ENCODE measurements around the gene SSBP2. TPM values are rescaled to one million over a fixed set of nuclear protein-coding genes. Genes with fewer than 3 reads are reported as not detected.

SSBP2 gene
- total and polyA plus RNA-seq, 2 donors (not counting 1 experiment from before 2014, with no cell fraction given): 44.4 to 63.1 TPM

DNA sequence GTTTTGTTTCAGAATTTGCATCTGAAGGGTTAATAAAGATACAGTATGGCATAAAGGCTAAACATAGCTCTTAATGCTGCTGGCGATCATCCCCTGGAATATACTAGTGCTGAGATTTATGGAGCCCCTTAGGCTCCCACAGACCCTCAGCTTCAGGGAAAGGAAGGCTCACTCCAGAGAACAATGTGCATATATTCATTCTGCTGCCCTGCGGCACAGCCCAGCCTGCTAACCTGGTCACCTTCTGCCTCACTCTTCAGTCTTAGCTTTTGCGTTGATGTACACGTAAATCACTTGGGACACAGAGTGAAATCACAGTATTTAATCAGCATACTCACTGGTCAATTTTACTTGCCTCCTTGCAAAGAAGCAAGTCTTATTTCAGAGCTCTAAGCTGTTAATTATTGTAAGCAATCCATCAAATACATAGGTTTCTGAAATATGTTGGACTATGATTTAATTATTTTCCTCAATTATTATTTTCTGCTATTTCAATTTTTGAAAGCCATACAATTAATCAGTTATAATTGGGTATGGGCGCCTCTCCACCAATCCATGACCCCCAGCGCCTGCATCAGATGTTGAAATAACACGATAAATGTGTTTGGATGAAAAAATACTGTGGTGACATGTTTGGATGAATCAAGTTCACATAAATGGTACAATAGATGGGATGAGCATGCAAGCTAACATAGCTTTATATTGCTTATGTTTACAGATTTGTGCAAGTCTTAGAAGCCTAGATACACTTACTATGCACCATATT is 345.6 kb downstream of the SSBP2 start:
- no peak overlapping the region for H3K9ac ChIP-seq (ENCODE audit: insufficient read depth, low read length)
- H3K27me3 ChIP-seq (ENCODE audit: control insufficient read depth, insufficient read depth, low read length): no peaks in the 10 kb centered on the region
- DNase-seq (ENCODE audit: low read depth in 2 of 2): no peak
- no peak overlapping the region for H3K4me2 ChIP-seq (ENCODE audit: extremely low read depth, insufficient read depth, low read length)
- no peaks in the 10 kb centered on the region for H3K79me2 ChIP-seq (ENCODE audit: control insufficient read depth, insufficient read depth, low read length)
- no peaks in the 10 kb centered on the region for H4K20me1 ChIP-seq (ENCODE audit: control insufficient read depth, extremely low read depth, insufficient read depth, low read length)
- H2AFZ ChIP-seq (ENCODE audit: low read length): no peak overlapping the region
- H3K4me1 ChIP-seq (ENCODE audit: control insufficient read depth, extremely low read depth, insufficient read depth, low read length): peaks cover 7% of the 10 kb centered on the region
- H3K4me3 ChIP-seq (replicated peaks in 1 of 4; ENCODE audit: control extremely low read depth in 1 of 4, insufficient read depth in 1 of 4, low read depth in 3 of 4, low read length in 4 of 4): no peak overlapping the region
- TF ChIP-seq, protein P1, sequence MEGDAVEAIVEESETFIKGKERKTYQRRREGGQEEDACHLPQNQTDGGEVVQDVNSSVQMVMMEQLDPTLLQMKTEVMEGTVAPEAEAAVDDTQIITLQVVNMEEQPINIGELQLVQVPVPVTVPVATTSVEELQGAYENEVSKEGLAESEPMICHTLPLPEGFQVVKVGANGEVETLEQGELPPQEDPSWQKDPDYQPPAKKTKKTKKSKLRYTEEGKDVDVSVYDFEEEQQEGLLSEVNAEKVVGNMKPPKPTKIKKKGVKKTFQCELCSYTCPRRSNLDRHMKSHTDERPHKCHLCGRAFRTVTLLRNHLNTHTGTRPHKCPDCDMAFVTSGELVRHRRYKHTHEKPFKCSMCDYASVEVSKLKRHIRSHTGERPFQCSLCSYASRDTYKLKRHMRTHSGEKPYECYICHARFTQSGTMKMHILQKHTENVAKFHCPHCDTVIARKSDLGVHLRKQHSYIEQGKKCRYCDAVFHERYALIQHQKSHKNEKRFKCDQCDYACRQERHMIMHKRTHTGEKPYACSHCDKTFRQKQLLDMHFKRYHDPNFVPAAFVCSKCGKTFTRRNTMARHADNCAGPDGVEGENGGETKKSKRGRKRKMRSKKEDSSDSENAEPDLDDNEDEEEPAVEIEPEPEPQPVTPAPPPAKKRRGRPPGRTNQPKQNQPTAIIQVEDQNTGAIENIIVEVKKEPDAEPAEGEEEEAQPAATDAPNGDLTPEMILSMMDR (conservative IDR thresholded peaks at IDR 0.05 in 1 of 2, IDR thresholded peaks at IDR 0.05 in 1 of 2; ENCODE audit: low read depth in 1 of 2, low read length in 2 of 2): no peak
- no peak for TF ChIP-seq EZH2 (IDR thresholded peaks at IDR 0.05; ENCODE audit: low read length, missing control alignments)
- no peak overlapping the region for H3K27ac ChIP-seq (ENCODE audit: insufficient read depth, low read length)
- no peaks in the 10 kb centered on the region for H3K9me3 ChIP-seq (ENCODE audit: control insufficient read depth, insufficient read depth, low read depth, low read length)
- H3K36me3 ChIP-seq (ENCODE audit: control insufficient read depth, insufficient read depth, low read length): no peaks in the 10 kb centered on the region

DNA sequence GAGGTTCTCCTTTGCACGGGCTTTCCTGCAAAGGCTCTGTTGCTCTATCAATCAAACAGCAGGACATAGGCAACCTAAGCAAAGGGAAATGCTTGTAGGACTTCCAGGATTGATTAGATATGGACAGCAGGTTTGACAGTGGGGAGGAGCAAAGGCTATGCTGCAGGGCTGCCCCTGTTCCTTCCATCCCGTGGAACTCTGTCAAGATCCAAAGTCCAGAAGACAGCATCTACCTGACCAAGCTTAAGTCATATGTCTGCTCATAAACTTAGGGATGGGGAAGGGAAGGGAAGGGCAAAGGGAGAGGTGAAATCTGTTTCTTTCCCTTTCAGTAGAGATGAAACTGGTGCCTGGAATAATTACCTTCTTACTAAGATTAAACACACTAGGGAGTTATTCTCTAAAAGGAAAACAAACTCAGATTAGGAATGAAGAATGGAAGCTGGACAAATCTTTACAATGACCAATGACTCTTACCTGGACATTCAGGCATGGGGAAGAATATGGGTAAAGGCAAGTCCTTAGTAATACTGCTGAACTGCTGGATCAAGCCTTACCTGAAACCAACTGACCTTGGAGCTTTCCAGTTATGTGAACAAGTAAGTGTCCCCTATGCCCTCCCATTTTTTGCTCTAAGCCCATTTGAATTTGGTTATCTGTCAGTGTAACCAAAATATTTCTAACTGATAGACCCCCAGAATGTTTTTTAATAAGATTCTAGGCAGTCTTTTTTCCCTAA is 348.5 kb downstream of the SSBP2 start:
- Histone ChIP-seq H3K9me3 (ENCODE audit: control insufficient read depth, insufficient read depth, low read depth, low read length) (no peaks in the 10 kb centered on the region), H3K4me3 (replicated peaks in 1 of 4; ENCODE audit: control extremely low read depth in 1 of 4, insufficient read depth in 1 of 4, low read depth in 3 of 4, low read length in 4 of 4) (no peak overlapping the region), H3K79me2 (ENCODE audit: control insufficient read depth, insufficient read depth, low read length) (no peaks in the 10 kb centered on the region), H2AFZ (ENCODE audit: low read length) (no peak overlapping the region), H3K9ac (ENCODE audit: insufficient read depth, low read length) (no peak overlapping the region), H3K36me3 (ENCODE audit: control insufficient read depth, insufficient read depth, low read length) (no peaks in the 10 kb centered on the region), H3K4me1 (ENCODE audit: control insufficient read depth, extremely low read depth, insufficient read depth, low read length) (no peaks in the 10 kb centered on the region), H3K4me2 (ENCODE audit: extremely low read depth, insufficient read depth, low read length) (no peak overlapping the region), H4K20me1 (ENCODE audit: control insufficient read depth, extremely low read depth, insufficient read depth, low read length) (no peaks in the 10 kb centered on the region), H3K27ac (ENCODE audit: insufficient read depth, low read length) (no peak overlapping the region), H3K27me3 (ENCODE audit: control insufficient read depth, insufficient read depth, low read length) (no peaks in the 10 kb centered on the region)
- no peak for DNase-seq (ENCODE audit: low read depth in 2 of 2)
- no peak for TF ChIP-seq EZH2 (IDR thresholded peaks at IDR 0.05; ENCODE audit: low read length, missing control alignments)

DNA sequence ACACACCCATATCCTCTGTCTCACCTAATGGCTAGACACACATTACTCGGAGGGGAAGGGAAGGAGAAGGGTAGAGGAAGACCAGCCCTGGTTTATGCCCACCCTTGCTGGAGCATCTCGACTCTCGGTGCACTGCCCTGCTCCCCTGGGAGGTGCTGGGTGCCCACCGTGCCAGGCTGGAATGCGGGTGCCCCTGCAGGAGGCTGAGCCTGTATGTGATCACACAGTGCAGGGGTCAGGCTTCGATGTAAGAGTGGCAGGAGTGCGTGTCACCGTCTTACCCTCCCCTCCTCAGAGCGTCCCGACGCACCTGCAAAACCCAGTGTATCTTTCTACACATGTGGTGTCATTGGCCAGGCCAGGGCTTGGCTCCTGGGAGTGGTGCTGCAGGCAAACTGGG is 349.6 kb downstream of the SSBP2 start:
- no peaks in the 10 kb centered on the region for H3K27me3 ChIP-seq (ENCODE audit: control insufficient read depth, insufficient read depth, low read length)
- H3K4me1 ChIP-seq (ENCODE audit: control insufficient read depth, extremely low read depth, insufficient read depth, low read length): no peaks in the 10 kb centered on the region
- DNase-seq (ENCODE audit: low read depth in 2 of 2): no peak
- H3K79me2 ChIP-seq (ENCODE audit: control insufficient read depth, insufficient read depth, low read length): no peaks in the 10 kb centered on the region
- H2AFZ ChIP-seq (ENCODE audit: low read length): no peak overlapping the region
- no peak overlapping the region for H3K27ac ChIP-seq (ENCODE audit: insufficient read depth, low read length)
- no peak overlapping the region for H3K4me2 ChIP-seq (ENCODE audit: extremely low read depth, insufficient read depth, low read length)
- no peak overlapping the region for H3K9ac ChIP-seq (ENCODE audit: insufficient read depth, low read length)
- no peaks in the 10 kb centered on the region for H3K9me3 ChIP-seq (ENCODE audit: control insufficient read depth, insufficient read depth, low read depth, low read length)
- H4K20me1 ChIP-seq (ENCODE audit: control insufficient read depth, extremely low read depth, insufficient read depth, low read length): no peaks in the 10 kb centered on the region
- no peak overlapping the region for H3K4me3 ChIP-seq (replicated peaks in 1 of 4; ENCODE audit: control extremely low read depth in 1 of 4, insufficient read depth in 1 of 4, low read depth in 3 of 4, low read length in 4 of 4)
- TF ChIP-seq, protein P1 (conservative IDR thresholded peaks at IDR 0.05 in 1 of 2, IDR thresholded peaks at IDR 0.05 in 1 of 2; ENCODE audit: low read depth in 1 of 2, low read length in 2 of 2): no peak
- TF ChIP-seq EZH2 (IDR thresholded peaks at IDR 0.05; ENCODE audit: low read length, missing control alignments): no peak
- H3K36me3 ChIP-seq (ENCODE audit: control insufficient read depth, insufficient read depth, low read length): no peaks in the 10 kb centered on the region
